NT2/D1 (cell line): ENCODE data around the gene HOMEZ.

Source experiments
- SUZ12 ChIP-seq: IDR thresholded peaks from 2 replicates; pipeline ENCODE4 v1.6.1; 2011; ENCODE audit not compliant: insufficient read length, insufficient read depth; ENCODE audit errors: extremely low read depth
- YY1 ChIP-seq: IDR thresholded peaks from 2 replicates; pipeline ENCODE4 v1.6.1; 2011; ENCODE audit not compliant: insufficient read length, insufficient read depth

- TF ChIP-seq SUZ12 (no peak), YY1 (no peak)
Observed at GRCh38 chr14:23299211-23299957, 13.5 kb upstream of the HOMEZ start.
